ENCODE measurements around the gene TSPAN16. TPM values are rescaled to one million over a fixed set of nuclear protein-coding genes. Genes with fewer than 3 reads are reported as not detected.

The TSPAN16 gene
- total RNA-seq, 1 donor from 2014 or later = not detected

GRCh38 chr19:11284515-11284914, 11.4 kb upstream of the TSPAN16 start:
- TF ChIP-seq, protein P1, sequence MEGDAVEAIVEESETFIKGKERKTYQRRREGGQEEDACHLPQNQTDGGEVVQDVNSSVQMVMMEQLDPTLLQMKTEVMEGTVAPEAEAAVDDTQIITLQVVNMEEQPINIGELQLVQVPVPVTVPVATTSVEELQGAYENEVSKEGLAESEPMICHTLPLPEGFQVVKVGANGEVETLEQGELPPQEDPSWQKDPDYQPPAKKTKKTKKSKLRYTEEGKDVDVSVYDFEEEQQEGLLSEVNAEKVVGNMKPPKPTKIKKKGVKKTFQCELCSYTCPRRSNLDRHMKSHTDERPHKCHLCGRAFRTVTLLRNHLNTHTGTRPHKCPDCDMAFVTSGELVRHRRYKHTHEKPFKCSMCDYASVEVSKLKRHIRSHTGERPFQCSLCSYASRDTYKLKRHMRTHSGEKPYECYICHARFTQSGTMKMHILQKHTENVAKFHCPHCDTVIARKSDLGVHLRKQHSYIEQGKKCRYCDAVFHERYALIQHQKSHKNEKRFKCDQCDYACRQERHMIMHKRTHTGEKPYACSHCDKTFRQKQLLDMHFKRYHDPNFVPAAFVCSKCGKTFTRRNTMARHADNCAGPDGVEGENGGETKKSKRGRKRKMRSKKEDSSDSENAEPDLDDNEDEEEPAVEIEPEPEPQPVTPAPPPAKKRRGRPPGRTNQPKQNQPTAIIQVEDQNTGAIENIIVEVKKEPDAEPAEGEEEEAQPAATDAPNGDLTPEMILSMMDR (IDR thresholded peaks at IDR 0.05; ENCODE audit: insufficient read depth, low read depth, low read length) = no peak
- no peak for TF ChIP-seq EZH2 (IDR thresholded peaks at IDR 0.05; ENCODE audit: insufficient read depth, low read length)
- no peak overlapping the region for H3K4me3 ChIP-seq (ENCODE audit: insufficient read depth, low read depth, low read length)
- H3K4me2 ChIP-seq (ENCODE audit: low read length) = no peak overlapping the region
- H2AFZ ChIP-seq (ENCODE audit: low read depth, low read length) = no peak overlapping the region
- H3K9me3 Mint-ChIP-seq (ENCODE audit: unreplicated experiment) = peaks cover 2% of the 10 kb centered on the region
- H3K79me2 ChIP-seq (ENCODE audit: insufficient read depth, low read length) = no peaks in the 10 kb centered on the region
- no peaks in the 10 kb centered on the region for H3K36me3 ChIP-seq (ENCODE audit: insufficient read depth, low read length)
- no peak overlapping the region for H3K4me3 Mint-ChIP-seq (ENCODE audit: unreplicated experiment)
- no peaks in the 10 kb centered on the region for H3K4me1 Mint-ChIP-seq (ENCODE audit: low read depth, unreplicated experiment)
- H3K36me3 Mint-ChIP-seq (ENCODE audit: low read depth, unreplicated experiment) = no peaks in the 10 kb centered on the region
- no peak overlapping the region for H3K27ac Mint-ChIP-seq (ENCODE audit: unreplicated experiment)
- H3K27me3 Mint-ChIP-seq (ENCODE audit: low read depth, unreplicated experiment) = peaks cover 4% of the 10 kb centered on the region
- H4K20me1 ChIP-seq (ENCODE audit: insufficient read depth, low read length) = no peaks in the 10 kb centered on the region
- H3K9me3 ChIP-seq (ENCODE audit: insufficient read depth, low read depth, low read length) = no peaks in the 10 kb centered on the region
- peaks cover 5% of the 10 kb centered on the region for H3K4me1 ChIP-seq (ENCODE audit: insufficient read depth, low read length)
- no peak for DNase-seq (ENCODE audit: low read depth)
- H3K27me3 ChIP-seq (ENCODE audit: insufficient read depth, low read length) = peaks cover 2% of the 10 kb centered on the region
- H3K27ac ChIP-seq (ENCODE audit: low read depth, low read length) = no peak overlapping the region
- H3K9ac ChIP-seq (ENCODE audit: low read length) = no peak overlapping the region
- FAIRE-seq = no peak

DNA sequence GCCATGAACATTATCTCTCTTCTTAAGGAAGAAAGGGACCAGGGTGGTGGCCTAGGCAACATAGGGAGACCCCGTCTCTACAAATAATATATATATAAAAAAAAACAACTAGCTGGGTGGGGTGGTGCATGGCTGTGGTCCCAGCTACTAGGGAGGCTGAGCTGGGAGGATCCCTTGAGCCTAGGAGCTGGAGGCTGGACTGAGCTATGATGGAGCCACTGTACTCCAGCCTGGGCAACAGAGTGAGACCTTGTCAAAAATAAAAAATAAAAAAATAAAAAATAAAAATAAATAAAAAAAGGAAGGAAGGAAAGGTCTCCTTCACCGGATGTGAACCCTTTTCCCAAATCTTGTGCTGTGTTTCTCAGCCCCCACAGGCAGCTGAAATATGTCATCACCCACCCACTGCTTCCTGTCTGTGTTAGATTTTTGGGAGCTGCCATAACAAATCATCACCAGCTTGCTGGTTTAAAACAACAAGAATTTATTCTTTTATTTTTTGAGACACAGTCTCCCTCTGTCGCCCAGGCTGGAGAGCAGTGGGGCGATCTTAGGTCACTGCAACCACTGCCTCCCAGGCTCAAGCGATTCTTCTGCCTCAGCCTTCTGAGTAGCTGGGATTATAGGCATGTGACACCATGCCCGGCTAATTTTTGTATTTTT, 9.5 kb upstream of the TSPAN16 start:
- Mint-ChIP-seq H3K36me3 (ENCODE audit: low read depth, unreplicated experiment) (no peaks in the 10 kb centered on the region), H3K4me3 (ENCODE audit: unreplicated experiment) (no peak overlapping the region), H3K4me1 (ENCODE audit: low read depth, unreplicated experiment) (no peaks in the 10 kb centered on the region), H3K9me3 (ENCODE audit: unreplicated experiment) (peaks cover 2% of the 10 kb centered on the region), H3K27me3 (ENCODE audit: low read depth, unreplicated experiment) (peaks cover 2% of the 10 kb centered on the region), H3K27ac (ENCODE audit: unreplicated experiment) (no peak overlapping the region)
- H3K79me2 ChIP-seq (ENCODE audit: insufficient read depth, low read length) = no peaks in the 10 kb centered on the region
- peaks cover 5% of the 10 kb centered on the region for H3K4me1 ChIP-seq (ENCODE audit: insufficient read depth, low read length)
- no peak overlapping the region for H3K9ac ChIP-seq (ENCODE audit: low read length)
- no peak overlapping the region for H3K4me3 ChIP-seq (ENCODE audit: insufficient read depth, low read depth, low read length)
- no peak overlapping the region for H3K4me2 ChIP-seq (ENCODE audit: low read length)
- no peak overlapping the region for H3K27ac ChIP-seq (ENCODE audit: low read depth, low read length)
- FAIRE-seq = no peak
- H2AFZ ChIP-seq (ENCODE audit: low read depth, low read length) = peak overlapping the region; percentile 41
- no peaks in the 10 kb centered on the region for H3K36me3 ChIP-seq (ENCODE audit: insufficient read depth, low read length)
- no peaks in the 10 kb centered on the region for H3K27me3 ChIP-seq (ENCODE audit: insufficient read depth, low read length)
- no peaks in the 10 kb centered on the region for H4K20me1 ChIP-seq (ENCODE audit: insufficient read depth, low read length)
- H3K9me3 ChIP-seq (ENCODE audit: insufficient read depth, low read depth, low read length) = no peaks in the 10 kb centered on the region
- peak; percentile 39 for DNase-seq (ENCODE audit: low read depth)
- TF ChIP-seq, protein P1 (IDR thresholded peaks at IDR 0.05; ENCODE audit: insufficient read depth, low read depth, low read length) = no peak
- TF ChIP-seq EZH2 (IDR thresholded peaks at IDR 0.05; ENCODE audit: insufficient read depth, low read length) = no peak

GRCh38 chr19:11288349-11288748, 7.6 kb upstream of the TSPAN16 start:
- no peak overlapping the region for H3K4me3 ChIP-seq (ENCODE audit: insufficient read depth, low read depth, low read length)
- Mint-ChIP-seq H3K4me1 (ENCODE audit: low read depth, unreplicated experiment) (no peaks in the 10 kb centered on the region), H3K27me3 (ENCODE audit: low read depth, unreplicated experiment) (peaks cover 2% of the 10 kb centered on the region), H3K4me3 (ENCODE audit: unreplicated experiment) (no peak overlapping the region), H3K36me3 (ENCODE audit: low read depth, unreplicated experiment) (no peaks in the 10 kb centered on the region), H3K9me3 (ENCODE audit: unreplicated experiment) (no peaks in the 10 kb centered on the region), H3K27ac (ENCODE audit: unreplicated experiment) (no peak overlapping the region)
- H3K9ac ChIP-seq (ENCODE audit: low read length) = no peak overlapping the region
- H3K36me3 ChIP-seq (ENCODE audit: insufficient read depth, low read length) = no peaks in the 10 kb centered on the region
- DNase-seq (ENCODE audit: low read depth) (no peak), FAIRE-seq (no peak)
- peaks cover 5% of the 10 kb centered on the region for H3K4me1 ChIP-seq (ENCODE audit: insufficient read depth, low read length)
- no peaks in the 10 kb centered on the region for H3K27me3 ChIP-seq (ENCODE audit: insufficient read depth, low read length)
- no peak overlapping the region for H3K27ac ChIP-seq (ENCODE audit: low read depth, low read length)
- H3K9me3 ChIP-seq (ENCODE audit: insufficient read depth, low read depth, low read length) = no peaks in the 10 kb centered on the region
- no peak overlapping the region for H3K4me2 ChIP-seq (ENCODE audit: low read length)
- H3K79me2 ChIP-seq (ENCODE audit: insufficient read depth, low read length) = no peaks in the 10 kb centered on the region
- H2AFZ ChIP-seq (ENCODE audit: low read depth, low read length) = no peak overlapping the region
- no peaks in the 10 kb centered on the region for H4K20me1 ChIP-seq (ENCODE audit: insufficient read depth, low read length)
- TF ChIP-seq, protein P1 (IDR thresholded peaks at IDR 0.05; ENCODE audit: insufficient read depth, low read depth, low read length) = peak; percentile 46
- TF ChIP-seq EZH2 (IDR thresholded peaks at IDR 0.05; ENCODE audit: insufficient read depth, low read length) = no peak
